Measurements from ENCODE around the gene SGMS1.
A peak's percentile ranks its signal among the peaks of the same experiment; 100 is the strongest.

The SGMS1 gene

GRCh38 chr10:50629495-50630122, 5.9 kb upstream of the SGMS1 start:
- peaks cover 5% of the 10 kb centered on the region for H3K4me1 ChIP-seq (ENCODE audit: control insufficient read depth, insufficient read depth, low read length)
- H3K27me3 ChIP-seq (ENCODE audit: control insufficient read depth, insufficient read depth, low read length), result no peaks in the 10 kb centered on the region
- no peak overlapping the region for H3K4me3 ChIP-seq (ENCODE audit: low read length)
- H3K36me3 ChIP-seq (ENCODE audit: control insufficient read depth, insufficient read depth, low read length), result no peaks in the 10 kb centered on the region
- no peak overlapping the region for H3K9ac ChIP-seq (ENCODE audit: low read length)
- H3K9me3 ChIP-seq (ENCODE audit: control insufficient read depth, low read length), result no peaks in the 10 kb centered on the region

- H3K27me3 ChIP-seq (ENCODE audit: control insufficient read depth, insufficient read depth, low read length), result no peaks in the 10 kb centered on the region
- no peak overlapping the region for H3K9ac ChIP-seq (ENCODE audit: low read length)
- H3K36me3 ChIP-seq (ENCODE audit: control insufficient read depth, insufficient read depth, low read length), result no peaks in the 10 kb centered on the region
- H3K4me1 ChIP-seq (ENCODE audit: control insufficient read depth, insufficient read depth, low read length), result peaks cover 5% of the 10 kb centered on the region
- H3K9me3 ChIP-seq (ENCODE audit: control insufficient read depth, low read length), result no peaks in the 10 kb centered on the region
- H3K4me3 ChIP-seq (ENCODE audit: low read length), result no peak overlapping the region
Observed at GRCh38 chr10:50627896-50628295, 4.1 kb upstream of the SGMS1 start.

GRCh38 chr10:50627443-50627842, 3.7 kb upstream of the SGMS1 start:
- Histone ChIP-seq H3K9me3 (ENCODE audit: control insufficient read depth, low read length) (no peaks in the 10 kb centered on the region), H3K9ac (ENCODE audit: low read length) (no peak overlapping the region), H3K4me1 (ENCODE audit: control insufficient read depth, insufficient read depth, low read length) (peaks cover 7% of the 10 kb centered on the region), H3K36me3 (ENCODE audit: control insufficient read depth, insufficient read depth, low read length) (no peaks in the 10 kb centered on the region), H3K27me3 (ENCODE audit: control insufficient read depth, insufficient read depth, low read length) (no peaks in the 10 kb centered on the region), H3K4me3 (ENCODE audit: low read length) (no peak overlapping the region)

GRCh38 chr10:50625649-50626132, 1.9 kb upstream of the SGMS1 start:
- H3K4me3 ChIP-seq (ENCODE audit: low read length), result peak overlapping the region; percentile 92
- no peaks in the 10 kb centered on the region for H3K36me3 ChIP-seq (ENCODE audit: control insufficient read depth, insufficient read depth, low read length)

GRCh38 chr10:50624866-50625501, 1.2 kb upstream of the SGMS1 start:
- H3K9ac ChIP-seq (ENCODE audit: low read length), result peak overlapping the region; percentile 95
- H3K4me1 ChIP-seq (ENCODE audit: control insufficient read depth, insufficient read depth, low read length), result peaks cover 16% of the 10 kb centered on the region
- no peaks in the 10 kb centered on the region for H3K9me3 ChIP-seq (ENCODE audit: control insufficient read depth, low read length)
- H3K27me3 ChIP-seq (ENCODE audit: control insufficient read depth, insufficient read depth, low read length), result no peaks in the 10 kb centered on the region
- no peaks in the 10 kb centered on the region for H3K36me3 ChIP-seq (ENCODE audit: control insufficient read depth, insufficient read depth, low read length)
- peak overlapping the region; percentile 92 for H3K4me3 ChIP-seq (ENCODE audit: low read length)

More at GRCh38 chr10:50625649-50626132, 1.9 kb upstream of the SGMS1 start:
- peak overlapping the region; percentile 95 for H3K9ac ChIP-seq (ENCODE audit: low read length)
- H3K4me1 ChIP-seq (ENCODE audit: control insufficient read depth, insufficient read depth, low read length), result peaks cover 16% of the 10 kb centered on the region
- H3K9me3 ChIP-seq (ENCODE audit: control insufficient read depth, low read length), result no peaks in the 10 kb centered on the region
- H3K27me3 ChIP-seq (ENCODE audit: control insufficient read depth, insufficient read depth, low read length), result no peaks in the 10 kb centered on the region

GRCh38 chr10:50624413-50624865, 683 bp upstream of the SGMS1 start:
- Histone ChIP-seq H3K9me3 (ENCODE audit: control insufficient read depth, low read length) (no peaks in the 10 kb centered on the region), H3K27me3 (ENCODE audit: control insufficient read depth, insufficient read depth, low read length) (no peaks in the 10 kb centered on the region), H3K9ac (ENCODE audit: low read length) (peak overlapping the region; percentile 95), H3K36me3 (ENCODE audit: control insufficient read depth, insufficient read depth, low read length) (no peaks in the 10 kb centered on the region), H3K4me3 (ENCODE audit: low read length) (peak overlapping the region; percentile 92), H3K4me1 (ENCODE audit: control insufficient read depth, insufficient read depth, low read length) (peaks cover 16% of the 10 kb centered on the region)

GRCh38 chr10:50622706-50623662, 772 bp downstream of the SGMS1 start:
- no peaks in the 10 kb centered on the region for H3K27me3 ChIP-seq (ENCODE audit: control insufficient read depth, insufficient read depth, low read length)
- peak overlapping the region; percentile 69 for H3K4me3 ChIP-seq (ENCODE audit: low read length)
- H3K9ac ChIP-seq (ENCODE audit: low read length), result peak overlapping the region; percentile 95
- H3K36me3 ChIP-seq (ENCODE audit: control insufficient read depth, insufficient read depth, low read length), result no peaks in the 10 kb centered on the region
- no peaks in the 10 kb centered on the region for H3K9me3 ChIP-seq (ENCODE audit: control insufficient read depth, low read length)
- peaks cover 16% of the 10 kb centered on the region for H3K4me1 ChIP-seq (ENCODE audit: control insufficient read depth, insufficient read depth, low read length)

- Histone ChIP-seq H3K4me1 (ENCODE audit: control insufficient read depth, insufficient read depth, low read length) (peaks cover 16% of the 10 kb centered on the region), H3K9me3 (ENCODE audit: control insufficient read depth, low read length) (no peaks in the 10 kb centered on the region), H3K9ac (ENCODE audit: low read length) (peak overlapping the region; percentile 95), H3K27me3 (ENCODE audit: control insufficient read depth, insufficient read depth, low read length) (no peaks in the 10 kb centered on the region), H3K4me3 (ENCODE audit: low read length) (peak overlapping the region; percentile 69), H3K36me3 (ENCODE audit: control insufficient read depth, insufficient read depth, low read length) (no peaks in the 10 kb centered on the region)
Observed at GRCh38 chr10:50621968-50622705, 1.6 kb downstream of the SGMS1 start.

- H3K36me3 ChIP-seq (ENCODE audit: control insufficient read depth, insufficient read depth, low read length), result no peaks in the 10 kb centered on the region
- no peak overlapping the region for H3K9ac ChIP-seq (ENCODE audit: low read length)
- H3K9me3 ChIP-seq (ENCODE audit: control insufficient read depth, low read length), result no peaks in the 10 kb centered on the region
- H3K4me3 ChIP-seq (ENCODE audit: low read length), result no peak overlapping the region
- no peaks in the 10 kb centered on the region for H3K27me3 ChIP-seq (ENCODE audit: control insufficient read depth, insufficient read depth, low read length)
- peaks cover 16% of the 10 kb centered on the region for H3K4me1 ChIP-seq (ENCODE audit: control insufficient read depth, insufficient read depth, low read length)
Observed at GRCh38 chr10:50620899-50621298, 2.9 kb downstream of the SGMS1 start.

GRCh38 chr10:50619882-50620281, 3.9 kb downstream of the SGMS1 start:
- no peak overlapping the region for H3K4me3 ChIP-seq (ENCODE audit: low read length)
- no peak overlapping the region for H3K9ac ChIP-seq (ENCODE audit: low read length)
- H3K36me3 ChIP-seq (ENCODE audit: control insufficient read depth, insufficient read depth, low read length), result no peaks in the 10 kb centered on the region
- no peaks in the 10 kb centered on the region for H3K27me3 ChIP-seq (ENCODE audit: control insufficient read depth, insufficient read depth, low read length)
- H3K9me3 ChIP-seq (ENCODE audit: control insufficient read depth, low read length), result no peaks in the 10 kb centered on the region
- peaks cover 12% of the 10 kb centered on the region for H3K4me1 ChIP-seq (ENCODE audit: control insufficient read depth, insufficient read depth, low read length)

GRCh38 chr10:50619166-50619565, 4.6 kb downstream of the SGMS1 start:
- Histone ChIP-seq H3K27me3 (ENCODE audit: control insufficient read depth, insufficient read depth, low read length) (no peaks in the 10 kb centered on the region), H3K4me1 (ENCODE audit: control insufficient read depth, insufficient read depth, low read length) (peaks cover 17% of the 10 kb centered on the region), H3K9ac (ENCODE audit: low read length) (no peak overlapping the region), H3K4me3 (ENCODE audit: low read length) (no peak overlapping the region), H3K9me3 (ENCODE audit: control insufficient read depth, low read length) (no peaks in the 10 kb centered on the region), H3K36me3 (ENCODE audit: control insufficient read depth, insufficient read depth, low read length) (no peaks in the 10 kb centered on the region)

Data from mucosa of stomach (tissue), 1 donor.